CD14-positive monocyte (primary cell): Measurements from ENCODE around the gene CNOT1. TPM values are rescaled to one million over a fixed set of nuclear protein-coding genes. Genes with fewer than 3 reads are reported as not detected.
"Not testable (repeated sequence)": the region's sequence is repeated elsewhere in the genome, so short reads cannot be mapped to it uniquely, and the experiment has no call there.

ENCODE experiments used
- DNase-seq, 3 donors: peaks; one replicate each; pipeline ENCODE4 v3.0.0-alpha.2; 2011 to 2022
- H2AFZ ChIP-seq: 2 replicates; pipeline ENCODE4 v1.6.0; 2012; ENCODE audit warnings: mild to moderate bottlenecking, low read depth, low read length, inconsistent platforms; ENCODE audit not compliant: insufficient read depth, poor library complexity, severe bottlenecking
- H3K27ac ChIP-seq, 2 donors: 1 replicate in 1 of 2; 2 replicates in 1 of 2; pipeline ENCODE4 v1.5.1; 2012 to 2013; ENCODE audit warnings: low read length in 2 of 2, control low read depth in 1 of 2, inconsistent platforms in 1 of 2, low read depth in 1 of 2, mild to moderate bottlenecking in 1 of 2
- H3K27me3 ChIP-seq, 2 donors: one replicate each; pipeline versions ENCODE4 v1.6.0 to v1.6.1; 2011 to 2013; ENCODE audit warnings: low read length in 2 of 2; ENCODE audit not compliant: control insufficient read depth in 2 of 2, insufficient read depth in 2 of 2
- H3K36me3 ChIP-seq, 2 donors: replicated peaks in 1 of 2; 1 replicate in 1 of 2; 2 replicates in 1 of 2; pipeline versions ENCODE4 v1.5.1 to v1.6.1; 2012 to 2013; ENCODE audit warnings: low read length in 2 of 2, control low read depth in 1 of 2, inconsistent platforms in 1 of 2, mild to moderate bottlenecking in 1 of 2; ENCODE audit not compliant: insufficient read depth in 2 of 2, control insufficient read depth in 1 of 2
- H3K4me1 ChIP-seq, 2 donors: 1 replicate in 1 of 2; 2 replicates in 1 of 2; pipeline versions ENCODE4 v1.5.1 to v1.6.1; 2012 to 2013; ENCODE audit warnings: low read length in 2 of 2, control low read depth in 1 of 2, inconsistent platforms in 1 of 2, mild to moderate bottlenecking in 1 of 2, moderate library complexity in 1 of 2; ENCODE audit not compliant: insufficient read depth in 2 of 2, control insufficient read depth in 1 of 2
- H3K4me2 ChIP-seq: replicated peaks from 2 replicates; pipeline ENCODE3; 2012; ENCODE audit warnings: low read length, moderate library complexity, mild to moderate bottlenecking; ENCODE audit not compliant: poor library complexity, severe bottlenecking; ENCODE audit errors: extremely low read depth
- H3K4me3 ChIP-seq, 3 experiments: fragments of 200-600 bp in 1 of 3; sonication (generic) in 1 of 3; replicated peaks in 1 of 3; 1 replicate in 2 of 3; 2 replicates in 1 of 3; pipeline ENCODE4 v1.5.1; 2011 to 2013; ENCODE audit warnings: low read length in 3 of 3, mild to moderate bottlenecking in 3 of 3, control low read depth in 2 of 3, low read depth in 2 of 3, inconsistent platforms in 1 of 3, moderate library complexity in 1 of 3
- H3K79me2 ChIP-seq: 2 replicates; pipeline ENCODE4 v1.6.0; 2012; ENCODE audit warnings: mild to moderate bottlenecking, control low read depth, inconsistent platforms, low read length, moderate library complexity; ENCODE audit not compliant: insufficient read depth
- H3K9ac ChIP-seq: 2 replicates; pipeline ENCODE4 v1.6.0; 2017; ENCODE audit warnings: low read length, mild to moderate bottlenecking; ENCODE audit not compliant: insufficient read depth, poor library complexity, severe bottlenecking
- H3K9me3 ChIP-seq, 2 donors: replicated peaks in 1 of 2; 1 replicate in 1 of 2; 2 replicates in 1 of 2; pipeline versions ENCODE4 v1.5.1 to v1.6.1; 2012 to 2013; ENCODE audit warnings: low read length in 2 of 2, control low read depth in 1 of 2; ENCODE audit not compliant: control insufficient read depth in 1 of 2, insufficient read depth in 1 of 2
- H4K20me1 ChIP-seq: 2 replicates; pipeline ENCODE4 v1.6.0; 2012; ENCODE audit warnings: mild to moderate bottlenecking, low read length, control low read depth, moderate library complexity; ENCODE audit not compliant: insufficient read depth
- H3K27ac Mint-ChIP-seq, 7 donors: one replicate each; pipeline ENCODE4 v1.8.0; 2020; ENCODE audit warnings: mild to moderate bottlenecking in 7 of 7, mixed read lengths in 7 of 7, moderate library complexity in 6 of 7, inconsistent platforms in 2 of 7
- H3K27me3 Mint-ChIP-seq, 3 donors: one replicate each; pipeline ENCODE4 v1.8.0; 2021 to 2022; ENCODE audit warnings: low read depth in 3 of 3, mild to moderate bottlenecking in 3 of 3, mixed read lengths in 3 of 3, moderate library complexity in 3 of 3, inconsistent platforms in 1 of 3
- H3K36me3 Mint-ChIP-seq, 2 donors: one replicate each; pipeline ENCODE4 v1.8.0; 2020; ENCODE audit warnings: mixed read lengths in 2 of 2, inconsistent platforms in 1 of 2, mild to moderate bottlenecking in 1 of 2
- H3K4me1 Mint-ChIP-seq: one replicate; pipeline ENCODE4 v1.8.0; 2020; ENCODE audit warnings: mild to moderate bottlenecking, mixed read lengths
- H3K4me3 Mint-ChIP-seq, 2 donors: one replicate each; pipeline ENCODE4 v1.8.0; 2020; ENCODE audit warnings: mild to moderate bottlenecking in 2 of 2, mixed read lengths in 2 of 2, moderate library complexity in 1 of 2
- H3K9me3 Mint-ChIP-seq, 7 donors: one replicate each; pipeline ENCODE4 v1.8.0; 2020 to 2022; ENCODE audit warnings: mixed read lengths in 7 of 7, mild to moderate bottlenecking in 6 of 7, moderate library complexity in 6 of 7, inconsistent platforms in 2 of 7
- CTCF ChIP-seq: fragments of 200-600 bp; IDR thresholded peaks from one replicate; pipeline ENCODE4 v1.8.0; 2022; ENCODE audit warnings: antibody characterized with exemption, mild to moderate bottlenecking
- WGBS: methylation state at CpG from one replicate; pipeline ENCODE4 v1.1.5; 2013; ENCODE audit warnings: missing lambda C conversion rate; ENCODE audit not compliant: insufficient coverage; 5-methylcytosine and 5-hydroxymethylcytosine counted together
- intact Hi-C, 2 donors: fragments of 100-400 bp; cut with micrococcal nuclease; formaldehyde crosslinking; loops; one replicate each; pipeline versions ENCODE4 v1.15.0 to v1.15.1; 2023
- polyA plus RNA-seq, 3 donors: library from polyadenylated mRNA; depleted of rRNA in 1 of 3; unstranded in 2 of 3; stranded (reverse) in 1 of 3; fragments of 300-500 nt in 2 of 3; fragments of >200 nt in 1 of 3; fragmentation: Illumina TruSeq in 2 of 3; gene quantifications; 1 replicate in 2 of 3; 2 replicates in 1 of 3; pipeline ENCODE4 v1.2.3, GENCODE V29; 2012 to 2021

Gene CNOT1
- polyA plus RNA-seq, 3 donors, result 50.8 to 182 (median 60.8) TPM

GRCh38 chr16:58639230-58639629, 9.6 kb upstream of the CNOT1 start:
- intact Hi-C loops, result no loop called here
- no peak overlapping the region for H3K27ac ChIP-seq
- no peaks in the 10 kb centered on the region for H3K27me3 ChIP-seq
- no peak for TF ChIP-seq CTCF
- H3K9me3 ChIP-seq, result no peaks in the 10 kb centered on the region
- Mint-ChIP-seq H3K4me1 (peaks cover 6% of the 10 kb centered on the region), H3K4me3 (no peak overlapping the region), H3K9me3 (peaks cover 0 to 2% (median 0%) of the 10 kb centered on the region in 7 donors), H3K27me3 (peaks cover 0 to 6% (median 2%) of the 10 kb centered on the region in 3 donors), H3K36me3 (no peaks in the 10 kb centered on the region), H3K27ac (no peak overlapping the region)
- DNase-seq, result no peak
- no peak overlapping the region for H2AFZ ChIP-seq
- WGBS, result 0% methylated on average over 1 of the region's 4 CpGs
- no peaks in the 10 kb centered on the region for H3K4me1 ChIP-seq
- H3K4me2 ChIP-seq, result no peak overlapping the region
- no peak overlapping the region for H3K9ac ChIP-seq
- H3K36me3 ChIP-seq, result no peaks in the 10 kb centered on the region
- no peaks in the 10 kb centered on the region for H4K20me1 ChIP-seq
- no peaks in the 10 kb centered on the region for H3K79me2 ChIP-seq
- no peak overlapping the region for H3K4me3 ChIP-seq

GRCh38 chr16:58638148-58639036, 8.8 kb upstream of the CNOT1 start:
- Mint-ChIP-seq H3K27ac (no peak overlapping the region), H3K4me3 (no peak overlapping the region), H3K36me3 (no peaks in the 10 kb centered on the region), H3K9me3 (peaks cover 0 to 2% (median 0%) of the 10 kb centered on the region in 7 donors), H3K4me1 (peaks cover 6% of the 10 kb centered on the region), H3K27me3 (peaks cover 0 to 6% (median 2%) of the 10 kb centered on the region in 3 donors)
- no peak for TF ChIP-seq CTCF
- no peaks in the 10 kb centered on the region for H3K79me2 ChIP-seq
- H3K9me3 ChIP-seq, result no peaks in the 10 kb centered on the region
- H4K20me1 ChIP-seq, result no peaks in the 10 kb centered on the region
- H3K4me1 ChIP-seq, result no peaks in the 10 kb centered on the region
- H3K4me3 ChIP-seq, result no peak overlapping the region
- H3K9ac ChIP-seq, result no peak overlapping the region
- no peak for DNase-seq
- 81% methylated on average over 3 of the region's 8 CpGs for WGBS
- intact Hi-C loops, result no loop called here
- H3K36me3 ChIP-seq, result no peaks in the 10 kb centered on the region
- H3K27me3 ChIP-seq, result no peaks in the 10 kb centered on the region
- no peak overlapping the region for H3K27ac ChIP-seq
- H3K4me2 ChIP-seq, result no peak overlapping the region
- H2AFZ ChIP-seq, result no peak overlapping the region

GRCh38 chr16:58637021-58637420, 7.4 kb upstream of the CNOT1 start:
- intact Hi-C loops, result not testable (repeated sequence)

More at GRCh38 chr16:58637021-58637420, 7.4 kb upstream of the CNOT1 start:
- H3K36me3 Mint-ChIP-seq, H3K4me3 ChIP-seq, H3K9ac ChIP-seq, H3K4me1 ChIP-seq, H3K9me3 Mint-ChIP-seq, H3K4me2 ChIP-seq, H3K27ac ChIP-seq, H2AFZ ChIP-seq, H3K36me3 ChIP-seq, H3K4me1 Mint-ChIP-seq, H3K4me3 Mint-ChIP-seq, H3K27ac Mint-ChIP-seq, H3K9me3 ChIP-seq, H3K27me3 ChIP-seq, DNase-seq, H3K27me3 Mint-ChIP-seq, H3K79me2 ChIP-seq, H4K20me1 ChIP-seq: not testable (repeated sequence)
- no CpG with 5 or more reads among the region's 6 CpGs for WGBS
